ENCODE data around the gene GOLGA6D.
"Not testable (repeated sequence)": the region's sequence is repeated elsewhere in the genome, so short reads cannot be mapped to it uniquely, and the experiment has no call there.

GOLGA6D gene

GRCh38 chr15:75282572-75282971 lies at the start of gene GOLGA6D:
Gene GOLGA6D (plus strand): TSS chr15:75282835. CDS start chr15:75282876, 41 bp downstream.
- CTCF ChIA-PET; POLR2A ChIA-PET; H3K9me3 ChIP-seq (ENCODE audit: control insufficient read depth, insufficient read depth, low read depth, low read length); H3K36me3 ChIP-seq (ENCODE audit: control insufficient read depth in 2 of 2, insufficient read depth in 1 of 2, low read length in 2 of 2); H3K27ac ChIP-seq (ENCODE audit: extremely low read depth, low read depth, low read length); H3K4me3 ChIP-seq (ENCODE audit: low read depth, low read length); H3K4me1 ChIP-seq (ENCODE audit: control insufficient read depth, insufficient read depth, low read length): not testable (repeated sequence)

GRCh38 chr15:75233504-75234190 lies 49.0 kb upstream of the GOLGA6D start:
- CTCF ChIA-PET: interaction anchor here (0.7 kb wide), 1 partner anchor 14 kb away, joined by 3 read pairs; no protein-coding TSS in a partner anchor
- H3K4me1 ChIP-seq (ENCODE audit: control insufficient read depth, insufficient read depth, low read length): no peaks in the 10 kb centered on the region
- no peaks in the 10 kb centered on the region for H3K9me3 ChIP-seq (ENCODE audit: control insufficient read depth, insufficient read depth, low read depth, low read length)

GRCh38 chr15:75234191-75234810 lies 48.3 kb upstream of the GOLGA6D start:
- ChIA-PET CTCF (no interaction called here), POLR2A (interaction anchor here (1.0 kb wide), 1 partner anchor 10 kb away, joined by 4 read pairs; no protein-coding TSS in a partner anchor)
- Histone ChIP-seq H3K27ac (ENCODE audit: extremely low read depth, low read depth, low read length) (no peak overlapping the region), H3K4me1 (ENCODE audit: control insufficient read depth, insufficient read depth, low read length) (no peaks in the 10 kb centered on the region), H3K9me3 (ENCODE audit: control insufficient read depth, insufficient read depth, low read depth, low read length) (no peaks in the 10 kb centered on the region), H3K36me3 (ENCODE audit: control insufficient read depth in 2 of 2, insufficient read depth in 1 of 2, low read length in 2 of 2) (no peaks in the 10 kb centered on the region), H3K4me3 (ENCODE audit: low read depth, low read length) (no peak overlapping the region)
- TF ChIP-seq ZNF561 (tag by site-specific recombination; IDR thresholded peaks at IDR 0.05; ENCODE audit: borderline replicate concordance): no peak
- TF ChIP-seq ZNF146 (tag by site-specific recombination; IDR thresholded peaks at IDR 0.05): no peak
- TF ChIP-seq ZNF596 (tag by site-specific recombination; IDR thresholded peaks at IDR 0.05): no peak
- no peak for TF ChIP-seq ZNF544 (tag by site-specific recombination; IDR thresholded peaks at IDR 0.05)
- no peak for TF ChIP-seq ZBTB7A (tag by site-specific recombination; IDR thresholded peaks at IDR 0.05; ENCODE audit: low read depth)
- TF ChIP-seq ZNF423 (tag by site-specific recombination; IDR thresholded peaks at IDR 0.05): no peak
- no peak for TF ChIP-seq ZNF549 (tag by site-specific recombination; IDR thresholded peaks at IDR 0.05)

More at GRCh38 chr15:75233504-75234190, 49.0 kb upstream of the GOLGA6D start:
- POLR2A ChIA-PET: interaction anchor here (1.0 kb wide), 1 partner anchor 10 kb away, joined by 4 read pairs; no protein-coding TSS in a partner anchor
- no peaks in the 10 kb centered on the region for H3K36me3 ChIP-seq (ENCODE audit: control insufficient read depth in 2 of 2, insufficient read depth in 1 of 2, low read length in 2 of 2)
- TF ChIP-seq ZNF692 (tag by site-specific recombination; IDR thresholded peaks at IDR 0.05) (no peak), ZNF24 (tag by site-specific recombination; IDR thresholded peaks at IDR 0.05) (no peak)
- no peak overlapping the region for H3K27ac ChIP-seq (ENCODE audit: extremely low read depth, low read depth, low read length)
- no peak overlapping the region for H3K4me3 ChIP-seq (ENCODE audit: low read depth, low read length)

GRCh38 chr15:75235051-75235673 lies 47.5 kb upstream of the GOLGA6D start:
- Histone ChIP-seq H3K36me3 (ENCODE audit: control insufficient read depth in 2 of 2, insufficient read depth in 1 of 2, low read length in 2 of 2) (no peaks in the 10 kb centered on the region), H3K9me3 (ENCODE audit: control insufficient read depth, insufficient read depth, low read depth, low read length) (no peaks in the 10 kb centered on the region), H3K4me3 (ENCODE audit: low read depth, low read length) (no peak overlapping the region), H3K27ac (ENCODE audit: extremely low read depth, low read depth, low read length) (no peak overlapping the region), H3K4me1 (ENCODE audit: control insufficient read depth, insufficient read depth, low read length) (no peaks in the 10 kb centered on the region)
- ChIA-PET POLR2A (no interaction called here), CTCF (interaction anchor here (0.5 kb wide), 1 partner anchor 256 kb away, joined by 3 read pairs; no protein-coding TSS in a partner anchor)
- no peak for TF ChIP-seq ZNF121 (tag by site-specific recombination; IDR thresholded peaks at IDR 0.05)
- no peak for TF ChIP-seq ZNF48 (tag by site-specific recombination; IDR thresholded peaks at IDR 0.05)
- no peak for TF ChIP-seq FEZF1 (tag by site-specific recombination; IDR thresholded peaks at IDR 0.05)
- no peak for TF ChIP-seq MZF1 (tag by site-specific recombination; IDR thresholded peaks at IDR 0.05; ENCODE audit: borderline replicate concordance)
- TF ChIP-seq ZNF76 (tag by site-specific recombination; IDR thresholded peaks at IDR 0.05; ENCODE audit: borderline replicate concordance, low read depth): no peak
- peak; percentile 71 for TF ChIP-seq ZNF600 (tag by site-specific recombination; IDR thresholded peaks at IDR 0.05)
- no peak for TF ChIP-seq KLF16 (tag by site-specific recombination; IDR thresholded peaks at IDR 0.05)
